ENCODE data around the gene S100B.

- no peak for TF ChIP-seq POLR2A (IDR thresholded peaks at IDR 0.05)
- TF ChIP-seq CTCF (IDR thresholded peaks at IDR 0.05): no peak
- no peak for TF ChIP-seq POLR2AphosphoS5 (IDR thresholded peaks at IDR 0.05)
Measured at GRCh38 chr21:46627726-46628125, 22.8 kb upstream of the S100B start.

Data from stomach (tissue), 4 donors.